GM19468 (cell line): ENCODE measurements around the gene PCDHGB2.
"Not testable (repeated sequence)": the region's sequence is repeated elsewhere in the genome, so short reads cannot be mapped to it uniquely, and the experiment has no call there.

ENCODE experiments used
- ATAC-seq: cut with Tn5 transposase; IDR thresholded peaks from one replicate; pipeline ENCODE4 v1.9.1; 2021; ENCODE audit warnings: mild to moderate bottlenecking, moderate library complexity, moderate number of reproducible peaks; ENCODE audit not compliant: unreplicated experiment; ENCODE audit errors: extremely low read depth

The PCDHGB2 gene

GRCh38 chr5:141382469-141383294, 22.9 kb downstream of the PCDHGB2 start, which contains the start of gene PCDHGA7:
Gene PCDHGA7, plus strand, starts transcription at chr5:141382742. Its CDS starts 158 bp downstream, at chr5:141382900.
- ATAC-seq = no peak

- no peak for ATAC-seq
Measured at GRCh38 chr5:141383345-141383744, 23.6 kb downstream of the PCDHGB2 start.

GRCh38 chr5:141384471-141385267, 24.9 kb downstream of the PCDHGB2 start:
- ATAC-seq = no peak

GRCh38 chr5:141387557-141388311, 27.9 kb downstream of the PCDHGB2 start, which contains the start of gene PCDHGB4:
Gene PCDHGB4, plus strand, starts transcription at chr5:141387698. Its CDS starts 187 bp downstream, at chr5:141387885.
- ATAC-seq = peak; percentile 76

- ATAC-seq = no peak
Measured at GRCh38 chr5:141388661-141389060, 28.9 kb downstream of the PCDHGB2 start.

- ATAC-seq = no peak
Measured at GRCh38 chr5:141389153-141390042, 29.6 kb downstream of the PCDHGB2 start.

- no peak for ATAC-seq
Measured at GRCh38 chr5:141392429-141393198, 32.8 kb downstream of the PCDHGB2 start, which contains the start of gene PCDHGA8. Gene PCDHGA8, plus strand, starts transcription at chr5:141392633. Its CDS starts 181 bp downstream, at chr5:141392814.

- no peak for ATAC-seq
Measured at GRCh38 chr5:141393267-141393666, 33.5 kb downstream of the PCDHGB2 start.

GRCh38 chr5:141394401-141395187, 34.8 kb downstream of the PCDHGB2 start:
- not testable (repeated sequence) for ATAC-seq

- peak; percentile 70 for ATAC-seq
Measured at GRCh38 chr5:141397756-141398551, 38.2 kb downstream of the PCDHGB2 start, which contains the start of gene PCDHGB5. Gene PCDHGB5, plus strand, starts transcription at chr5:141397947. Its CDS starts 181 bp downstream, at chr5:141398128.

GRCh38 chr5:141398608-141399007, 38.8 kb downstream of the PCDHGB2 start:
- ATAC-seq = no peak

- no peak for ATAC-seq
Measured at GRCh38 chr5:141399555-141400258, 39.9 kb downstream of the PCDHGB2 start.

GRCh38 chr5:141402553-141403243, 42.9 kb downstream of the PCDHGB2 start, which contains the start of gene PCDHGA9:
Gene PCDHGA9, plus strand, starts transcription at chr5:141402778. Its CDS starts 175 bp downstream, at chr5:141402953.
- no peak for ATAC-seq

- no peak for ATAC-seq
Measured at GRCh38 chr5:141403387-141403786, 43.6 kb downstream of the PCDHGB2 start.

- ATAC-seq = not testable (repeated sequence)
Measured at GRCh38 chr5:141407790-141408505, 48.2 kb downstream of the PCDHGB2 start, which contains the start of gene PCDHGB6. Gene PCDHGB6, plus strand, starts transcription at chr5:141408021. Its CDS starts 182 bp downstream, at chr5:141408203.
